SH-SY5Y (cell line): ENCODE results near the gene SPAAR.

Experiments
- GATA2 ChIP-seq: IDR thresholded peaks from 2 replicates; pipeline ENCODE4 v1.6.1; 2011; ENCODE audit warnings: mild to moderate bottlenecking, low read depth, low read length
- GATA3 ChIP-seq: IDR thresholded peaks from 2 replicates; pipeline ENCODE4 v1.6.1; 2011; ENCODE audit warnings: low read depth, mild to moderate bottlenecking, low read length, moderate library complexity

GRCh38 chr9:35915681-35916294 is 6.5 kb downstream of the SPAAR start:
- TF ChIP-seq GATA2: no peak
- no peak for TF ChIP-seq GATA3
